ENCODE data around the gene BLID.

Gene BLID

GRCh38 chr11:122138744-122139594 lies 23.0 kb upstream of the BLID start:
- no peak for DNase-seq

- DNase-seq, result no peak
Observed at GRCh38 chr11:122137078-122137793, 21.2 kb upstream of the BLID start.

- no peak for DNase-seq
Observed at GRCh38 chr11:122131126-122131525, 15.1 kb upstream of the BLID start.

GRCh38 chr11:122128146-122128545 lies 12.1 kb upstream of the BLID start:
- no peak for DNase-seq

- DNase-seq, result no peak
Observed at GRCh38 chr11:122127020-122127419, 11.0 kb upstream of the BLID start.

- DNase-seq, result no peak
Observed at GRCh38 chr11:122126024-122126688, 10.1 kb upstream of the BLID start.

GRCh38 chr11:122123263-122123929 lies 7.4 kb upstream of the BLID start:
- no peak for DNase-seq

- DNase-seq, result no peak
Observed at GRCh38 chr11:122122179-122122578, 6.2 kb upstream of the BLID start.

GRCh38 chr11:122120096-122120495 lies 4.1 kb upstream of the BLID start:
- DNase-seq, result no peak

- no peak for DNase-seq
Observed at GRCh38 chr11:122116591-122116990, 576 bp upstream of the BLID start.

- no peak for DNase-seq
Observed at GRCh38 chr11:122114976-122115375, 1.0 kb downstream of the BLID start.

- no peak for DNase-seq
Observed at GRCh38 chr11:122113836-122114825, 1.9 kb downstream of the BLID start.

- DNase-seq, result no peak
Observed at GRCh38 chr11:122112470-122113365, 3.3 kb downstream of the BLID start.

GRCh38 chr11:122109932-122110331 lies 6.1 kb downstream of the BLID start:
- DNase-seq, result no peak

- no peak for DNase-seq
Observed at GRCh38 chr11:122108828-122109227, 7.2 kb downstream of the BLID start.

GRCh38 chr11:122108192-122108799 lies 7.7 kb downstream of the BLID start:
- DNase-seq, result no peak

GRCh38 chr11:122107566-122107965 lies 8.4 kb downstream of the BLID start:
- DNase-seq, result no peak

- no peak for DNase-seq
Observed at GRCh38 chr11:122107045-122107444, 9.0 kb downstream of the BLID start.

GRCh38 chr11:122105044-122105758 lies 10.8 kb downstream of the BLID start:
- DNase-seq, result no peak

- DNase-seq, result no peak
Observed at GRCh38 chr11:122104341-122104740, 11.7 kb downstream of the BLID start.
